ENCODE results near the gene HSD17B2.

GRCh38 chr16:81992859-81993258 lies 42.2 kb upstream of the HSD17B2 start:
- TF ChIP-seq GATA2 (IDR thresholded peaks at IDR 0.05; ENCODE audit: low read depth, low read length): no peak
- no peak for TF ChIP-seq GATA3 (IDR thresholded peaks at IDR 0.05; ENCODE audit: low read depth, low read length)
